ENCODE results near the gene MRTFA.

Gene MRTFA

GRCh38 chr22:40641269-40641668, 4.8 kb upstream of the MRTFA start:
- Histone ChIP-seq H3K4me3 (ENCODE audit: insufficient read depth, low read length, poor library complexity, severe bottlenecking) (no peak overlapping the region), H3K9me3 (ENCODE audit: insufficient read depth, low read length) (no peaks in the 10 kb centered on the region), H3F3A (ENCODE audit: insufficient read depth) (no peaks in the 10 kb centered on the region), H4K20me1 (ENCODE audit: low read depth, low read length) (no peaks in the 10 kb centered on the region), H3K9ac (ENCODE audit: low read length) (no peak overlapping the region), H3K36me3 (ENCODE audit: low read length) (no peaks in the 10 kb centered on the region), H3K27me3 (ENCODE audit: low read length) (no peaks in the 10 kb centered on the region), H2AFZ (ENCODE audit: low read depth, low read length, severe bottlenecking) (no peak overlapping the region), H3K4me2 (ENCODE audit: low read depth, low read length, poor library complexity, severe bottlenecking) (no peak overlapping the region), H3K79me2 (ENCODE audit: insufficient read depth, low read length) (peaks cover 2% of the 10 kb centered on the region; the same call in 1 of the 2 replicates), H3K9me2 (replicated peaks; ENCODE audit: insufficient read depth, low read length) (no peaks in the 10 kb centered on the region), H3K27ac (ENCODE audit: low read depth, low read length) (no peak overlapping the region)
- no peak for TF ChIP-seq CTCF (IDR thresholded peaks at IDR 0.05; ENCODE audit: insufficient read depth, low read length, poor library complexity, severe bottlenecking)
- no peak for TF ChIP-seq EZH2phosphoT487 (conservative IDR thresholded peaks at IDR 0.05; ENCODE audit: low read length)

- H2AFZ ChIP-seq (ENCODE audit: low read depth, low read length, severe bottlenecking): peak overlapping the region; percentile 79
- H3K4me3 ChIP-seq (ENCODE audit: insufficient read depth, low read length, poor library complexity, severe bottlenecking): no peak overlapping the region
- H3K9ac ChIP-seq (ENCODE audit: low read length): no peak overlapping the region
- TF ChIP-seq EZH2phosphoT487 (conservative IDR thresholded peaks at IDR 0.05; ENCODE audit: low read length): no peak
- no peak for TF ChIP-seq CTCF (IDR thresholded peaks at IDR 0.05; ENCODE audit: insufficient read depth, low read length, poor library complexity, severe bottlenecking)
- H3K79me2 ChIP-seq (ENCODE audit: insufficient read depth, low read length): peaks cover 32% of the 10 kb centered on the region
- H3K27me3 ChIP-seq (ENCODE audit: low read length): no peaks in the 10 kb centered on the region
- peak overlapping the region; percentile 85 for H3K4me2 ChIP-seq (ENCODE audit: low read depth, low read length, poor library complexity, severe bottlenecking)
- H4K20me1 ChIP-seq (ENCODE audit: low read depth, low read length): peaks cover 14% of the 10 kb centered on the region; the same call in 1 of the 2 replicates
- H3K9me2 ChIP-seq (replicated peaks; ENCODE audit: insufficient read depth, low read length): no peaks in the 10 kb centered on the region
- no peak overlapping the region for H3K27ac ChIP-seq (ENCODE audit: low read depth, low read length)
- 0 out of 2 replicates have a peak, but pooled peaks cover under 1% of the 10 kb centered on the region for H3F3A ChIP-seq (ENCODE audit: insufficient read depth)
- no peaks in the 10 kb centered on the region for H3K9me3 ChIP-seq (ENCODE audit: insufficient read depth, low read length)
- H3K36me3 ChIP-seq (ENCODE audit: low read length): no peaks in the 10 kb centered on the region
Observed at GRCh38 chr22:40638261-40638660, 1.7 kb upstream of the MRTFA start.

GRCh38 chr22:40637183-40638150, 948 bp upstream of the MRTFA start:
- H3K9me3 ChIP-seq (ENCODE audit: insufficient read depth, low read length): no peaks in the 10 kb centered on the region
- TF ChIP-seq EZH2phosphoT487 (conservative IDR thresholded peaks at IDR 0.05; ENCODE audit: low read length) (no peak), CTCF (IDR thresholded peaks at IDR 0.05; ENCODE audit: insufficient read depth, low read length, poor library complexity, severe bottlenecking) (no peak)
- H2AFZ ChIP-seq (ENCODE audit: low read depth, low read length, severe bottlenecking): peak overlapping the region; percentile 79
- H3K4me2 ChIP-seq (ENCODE audit: low read depth, low read length, poor library complexity, severe bottlenecking): peak overlapping the region; percentile 85
- 0 out of 2 replicates have a peak, but pooled peaks cover 3% of the 10 kb centered on the region for H3F3A ChIP-seq (ENCODE audit: insufficient read depth)
- H3K9me2 ChIP-seq (replicated peaks; ENCODE audit: insufficient read depth, low read length): no peaks in the 10 kb centered on the region
- H3K4me3 ChIP-seq (ENCODE audit: insufficient read depth, low read length, poor library complexity, severe bottlenecking): peak overlapping the region; percentile 73
- H3K36me3 ChIP-seq (ENCODE audit: low read length): no peaks in the 10 kb centered on the region
- H4K20me1 ChIP-seq (ENCODE audit: low read depth, low read length): peaks cover 18% of the 10 kb centered on the region; the same call in 1 of the 2 replicates
- peak overlapping the region; percentile 67 for H3K9ac ChIP-seq (ENCODE audit: low read length)
- peaks cover 40% of the 10 kb centered on the region for H3K79me2 ChIP-seq (ENCODE audit: insufficient read depth, low read length)
- H3K27ac ChIP-seq (ENCODE audit: low read depth, low read length): peak overlapping the region; percentile 33
- H3K27me3 ChIP-seq (ENCODE audit: low read length): no peaks in the 10 kb centered on the region

Measured in SU-DHL-6 (cell line).